Measurements from ENCODE around the gene MTUS2.

MTUS2 gene

DNA sequence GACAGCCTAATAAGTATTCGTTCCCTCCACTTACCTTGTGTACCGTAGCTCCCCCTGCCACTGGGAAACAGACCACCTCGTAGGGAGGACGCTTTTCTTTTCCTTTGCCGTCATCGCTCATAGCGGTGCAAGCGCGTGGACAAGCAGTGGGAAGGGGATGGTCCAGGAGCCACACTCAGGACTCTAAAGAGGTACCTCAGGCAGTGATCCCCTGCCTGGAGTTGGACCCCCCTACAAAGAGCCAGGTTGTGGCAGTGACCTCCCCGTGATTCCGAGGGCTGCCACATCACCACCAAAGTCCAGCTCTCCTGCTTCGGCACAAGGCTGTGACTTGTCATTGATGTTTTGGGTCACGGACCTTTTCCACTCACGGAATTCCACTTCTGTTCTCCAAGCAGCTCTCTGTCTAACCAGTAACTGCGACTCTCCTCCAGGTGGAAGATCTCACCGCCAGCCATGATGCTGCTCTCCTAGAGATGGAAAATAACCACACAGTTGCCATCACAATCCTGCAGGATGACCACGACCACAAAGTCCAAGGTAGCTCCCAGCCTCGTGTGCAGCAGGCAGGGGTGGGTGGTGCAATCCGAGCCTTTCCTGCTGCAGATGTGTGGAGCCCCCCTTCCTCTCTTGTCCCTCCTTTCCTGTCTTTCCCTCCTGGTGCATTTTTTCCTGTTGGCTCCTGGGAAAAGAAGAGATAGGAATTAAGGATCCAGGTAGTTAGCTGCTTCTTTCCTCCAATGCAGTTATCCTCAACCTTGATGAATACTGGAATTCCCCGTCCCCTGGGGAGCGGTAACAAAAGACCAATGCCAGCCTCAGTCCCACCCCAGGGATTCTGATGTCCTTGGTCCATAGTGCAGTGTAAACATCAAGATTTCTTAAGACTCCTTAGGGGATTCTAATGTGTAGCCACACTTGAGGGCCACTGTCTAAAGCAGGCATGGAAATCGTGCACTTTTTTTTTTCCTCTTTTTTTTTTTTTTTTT is 667.6 kb downstream of the MTUS2 start:
- Histone ChIP-seq H3F3A (ENCODE audit: insufficient read depth, low read length) (no peaks in the 10 kb centered on the region), H3K4me2 (ENCODE audit: low read depth, low read length) (no peak overlapping the region), H3K4me1 (ENCODE audit: low read length) (no peaks in the 10 kb centered on the region), H3K27me3 (replicated peaks; ENCODE audit: insufficient read depth, low read length) (no peaks in the 10 kb centered on the region), H3K27ac (ENCODE audit: low read length) (no peak overlapping the region), H3K36me3 (replicated peaks; ENCODE audit: insufficient read depth, low read length) (no peaks in the 10 kb centered on the region), H3K4me3 (ENCODE audit: low read length) (no peak overlapping the region), H3K79me2 (ENCODE audit: low read length) (no peaks in the 10 kb centered on the region), H3K9ac (ENCODE audit: low read length) (no peak overlapping the region), H4K20me1 (ENCODE audit: insufficient read depth, low read length) (no peaks in the 10 kb centered on the region), H2AFZ (ENCODE audit: low read length) (no peak overlapping the region), H3K9me3 (replicated peaks; ENCODE audit: insufficient read depth, low read length) (no peaks in the 10 kb centered on the region), H3K9me2 (replicated peaks; ENCODE audit: insufficient read depth, low read length) (no peaks in the 10 kb centered on the region)
- DNase-seq, result no peak
- TF ChIP-seq EZH2 (optimal IDR thresholded peaks at IDR 0.05; ENCODE audit: low read depth, low read length), result no peak
- TF ChIP-seq CTCF (IDR thresholded peaks at IDR 0.05; ENCODE audit: low read length), result no peak
- no peak for TF ChIP-seq EZH2phosphoT487 (IDR thresholded peaks at IDR 0.05; ENCODE audit: low read length)

GRCh38 chr13:29489650-29490560 is 669.8 kb downstream of the MTUS2 start:
- Histone ChIP-seq H3F3A (ENCODE audit: insufficient read depth, low read length) (no peaks in the 10 kb centered on the region), H4K20me1 (ENCODE audit: insufficient read depth, low read length) (no peaks in the 10 kb centered on the region), H3K4me2 (ENCODE audit: low read depth, low read length) (no peak overlapping the region), H3K4me1 (ENCODE audit: low read length) (no peaks in the 10 kb centered on the region), H3K9me2 (replicated peaks; ENCODE audit: insufficient read depth, low read length) (no peaks in the 10 kb centered on the region), H3K27me3 (replicated peaks; ENCODE audit: insufficient read depth, low read length) (no peaks in the 10 kb centered on the region), H3K79me2 (ENCODE audit: low read length) (no peaks in the 10 kb centered on the region), H3K27ac (ENCODE audit: low read length) (no peak overlapping the region), H3K9ac (ENCODE audit: low read length) (no peak overlapping the region), H3K9me3 (replicated peaks; ENCODE audit: insufficient read depth, low read length) (no peaks in the 10 kb centered on the region), H3K4me3 (ENCODE audit: low read length) (no peak overlapping the region), H2AFZ (ENCODE audit: low read length) (no peak overlapping the region), H3K36me3 (replicated peaks; ENCODE audit: insufficient read depth, low read length) (no peaks in the 10 kb centered on the region)
- DNase-seq, result no peak
- TF ChIP-seq EZH2 (optimal IDR thresholded peaks at IDR 0.05; ENCODE audit: low read depth, low read length) (no peak), CTCF (IDR thresholded peaks at IDR 0.05; ENCODE audit: low read length) (no peak), EZH2phosphoT487 (IDR thresholded peaks at IDR 0.05; ENCODE audit: low read length) (no peak)

DNA sequence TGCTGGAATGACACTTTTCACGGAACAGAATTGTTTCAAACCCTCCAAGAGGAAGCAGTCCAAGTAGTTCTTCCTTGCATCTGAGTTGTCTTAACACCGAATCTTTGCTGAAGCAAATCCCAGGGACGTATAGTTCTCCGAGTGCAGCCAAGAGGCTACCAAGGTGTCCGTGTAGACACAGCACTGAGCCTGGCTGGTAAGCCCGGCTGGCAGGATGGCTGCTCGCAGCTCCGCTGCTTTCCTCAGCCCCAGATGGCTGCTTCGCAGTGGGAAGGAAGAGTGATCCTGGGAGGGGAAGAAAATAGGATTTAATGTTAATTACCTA is 670.4 kb downstream of the MTUS2 start:
- no peaks in the 10 kb centered on the region for H3K36me3 ChIP-seq (replicated peaks; ENCODE audit: insufficient read depth, low read length)
- no peak overlapping the region for H3K27ac ChIP-seq (ENCODE audit: low read length)
- H3F3A ChIP-seq (ENCODE audit: insufficient read depth, low read length), result no peaks in the 10 kb centered on the region
- H3K9me3 ChIP-seq (replicated peaks; ENCODE audit: insufficient read depth, low read length), result no peaks in the 10 kb centered on the region
- H3K4me3 ChIP-seq (ENCODE audit: low read length), result no peak overlapping the region
- no peak overlapping the region for H2AFZ ChIP-seq (ENCODE audit: low read length)
- H3K27me3 ChIP-seq (replicated peaks; ENCODE audit: insufficient read depth, low read length), result no peaks in the 10 kb centered on the region
- no peaks in the 10 kb centered on the region for H3K4me1 ChIP-seq (ENCODE audit: low read length)
- no peak overlapping the region for H3K9ac ChIP-seq (ENCODE audit: low read length)
- no peaks in the 10 kb centered on the region for H4K20me1 ChIP-seq (ENCODE audit: insufficient read depth, low read length)
- no peak overlapping the region for H3K4me2 ChIP-seq (ENCODE audit: low read depth, low read length)
- no peak for DNase-seq
- no peaks in the 10 kb centered on the region for H3K79me2 ChIP-seq (ENCODE audit: low read length)
- H3K9me2 ChIP-seq (replicated peaks; ENCODE audit: insufficient read depth, low read length), result no peaks in the 10 kb centered on the region
- TF ChIP-seq EZH2phosphoT487 (IDR thresholded peaks at IDR 0.05; ENCODE audit: low read length) (no peak), EZH2 (optimal IDR thresholded peaks at IDR 0.05; ENCODE audit: low read depth, low read length) (no peak), CTCF (IDR thresholded peaks at IDR 0.05; ENCODE audit: low read length) (no peak)

Measured in MM.1S (cell line).